VCaP (cell line): Measurements from ENCODE around the gene OR2T33.
"Not testable (repeated sequence)": the region's sequence is repeated elsewhere in the genome, so short reads cannot be mapped to it uniquely, and the experiment has no call there.

Experiments used
- H3K27ac ChIP-seq: fragments of 450-650 bp; 2 replicates; pipeline ENCODE4 v1.5.1; 2017
- TF ChIP-seq, protein P1 (sequence below): fragments of 450-650 bp; conservative IDR thresholded peaks from 2 replicates; pipeline ENCODE4 v1.5.1; 2017; ENCODE audit warnings: mild to moderate bottlenecking, moderate library complexity

The OR2T33 gene, protein sequence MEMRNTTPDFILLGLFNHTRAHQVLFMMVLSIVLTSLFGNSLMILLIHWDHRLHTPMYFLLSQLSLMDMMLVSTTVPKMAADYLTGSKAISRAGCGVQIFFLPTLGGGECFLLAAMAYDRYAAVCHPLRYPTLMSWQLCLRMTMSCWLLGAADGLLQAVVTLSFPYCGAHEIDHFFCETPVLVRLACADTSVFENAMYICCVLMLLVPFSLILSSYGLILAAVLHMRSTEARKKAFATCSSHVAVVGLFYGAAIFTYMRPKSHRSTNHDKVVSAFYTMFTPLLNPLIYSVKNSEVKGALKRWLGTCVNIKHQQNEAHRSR

DNA sequence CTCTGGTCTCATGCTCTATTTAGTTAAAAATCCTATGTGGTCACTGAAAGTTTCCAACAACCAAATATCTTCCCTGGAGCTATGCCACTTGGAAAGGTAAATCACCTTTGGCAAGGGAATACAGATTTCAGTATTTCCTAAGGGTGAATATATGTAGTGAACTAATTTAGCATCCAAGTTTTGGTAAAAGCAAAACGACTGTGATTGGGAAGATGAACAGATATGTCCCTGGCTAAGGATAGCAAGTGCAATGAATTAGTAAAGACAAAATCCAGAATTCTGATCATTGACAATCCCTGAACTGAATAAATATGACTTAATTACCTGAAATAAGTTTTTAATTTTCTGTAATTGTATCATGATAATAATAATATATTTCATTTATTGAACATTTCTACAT, at the start of gene OR2T33:
Gene OR2T33, minus strand, starts transcription at position 101 of the 400 bp plus-strand sequence. CDS start 4,162 bp downstream, outside the sequence.
- H3K27ac ChIP-seq, result no peak within 1 kb of the TSS
- TF ChIP-seq, protein P1, sequence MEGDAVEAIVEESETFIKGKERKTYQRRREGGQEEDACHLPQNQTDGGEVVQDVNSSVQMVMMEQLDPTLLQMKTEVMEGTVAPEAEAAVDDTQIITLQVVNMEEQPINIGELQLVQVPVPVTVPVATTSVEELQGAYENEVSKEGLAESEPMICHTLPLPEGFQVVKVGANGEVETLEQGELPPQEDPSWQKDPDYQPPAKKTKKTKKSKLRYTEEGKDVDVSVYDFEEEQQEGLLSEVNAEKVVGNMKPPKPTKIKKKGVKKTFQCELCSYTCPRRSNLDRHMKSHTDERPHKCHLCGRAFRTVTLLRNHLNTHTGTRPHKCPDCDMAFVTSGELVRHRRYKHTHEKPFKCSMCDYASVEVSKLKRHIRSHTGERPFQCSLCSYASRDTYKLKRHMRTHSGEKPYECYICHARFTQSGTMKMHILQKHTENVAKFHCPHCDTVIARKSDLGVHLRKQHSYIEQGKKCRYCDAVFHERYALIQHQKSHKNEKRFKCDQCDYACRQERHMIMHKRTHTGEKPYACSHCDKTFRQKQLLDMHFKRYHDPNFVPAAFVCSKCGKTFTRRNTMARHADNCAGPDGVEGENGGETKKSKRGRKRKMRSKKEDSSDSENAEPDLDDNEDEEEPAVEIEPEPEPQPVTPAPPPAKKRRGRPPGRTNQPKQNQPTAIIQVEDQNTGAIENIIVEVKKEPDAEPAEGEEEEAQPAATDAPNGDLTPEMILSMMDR, result no peak

DNA sequence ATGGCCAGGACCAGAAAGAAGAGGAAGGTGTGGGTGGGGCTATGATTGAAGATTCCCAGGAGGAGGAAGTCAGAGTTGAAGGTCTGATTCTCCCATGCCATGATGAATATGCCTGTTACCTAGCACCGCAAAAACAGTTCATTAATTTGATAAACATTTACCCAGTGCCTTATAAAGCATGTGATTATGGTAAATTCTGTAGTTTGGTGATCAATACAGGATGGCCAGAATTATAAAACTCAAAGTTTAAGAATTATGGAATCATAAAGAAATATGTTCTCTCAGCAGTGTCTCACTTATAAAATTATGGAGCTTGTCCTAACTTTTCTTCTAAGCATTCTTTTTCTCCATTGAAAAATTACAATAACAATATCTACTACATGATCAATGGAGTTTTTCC, 46.7 kb upstream of the OR2T33 start, which contains the start of gene OR2M7:
Gene OR2M7, minus strand, starts transcription at position 101 of the 400 bp plus-strand sequence. Its CDS starts 0 bp downstream, at position 101.
- TF ChIP-seq, protein P1, result no peak
- H3K27ac ChIP-seq, result no peak within 1 kb of the TSS

GRCh38 chr1:248316796-248317195, 39.0 kb upstream of the OR2T33 start:
- TF ChIP-seq, protein P1, result no peak
- H3K27ac ChIP-seq, result no peak overlapping the region

DNA sequence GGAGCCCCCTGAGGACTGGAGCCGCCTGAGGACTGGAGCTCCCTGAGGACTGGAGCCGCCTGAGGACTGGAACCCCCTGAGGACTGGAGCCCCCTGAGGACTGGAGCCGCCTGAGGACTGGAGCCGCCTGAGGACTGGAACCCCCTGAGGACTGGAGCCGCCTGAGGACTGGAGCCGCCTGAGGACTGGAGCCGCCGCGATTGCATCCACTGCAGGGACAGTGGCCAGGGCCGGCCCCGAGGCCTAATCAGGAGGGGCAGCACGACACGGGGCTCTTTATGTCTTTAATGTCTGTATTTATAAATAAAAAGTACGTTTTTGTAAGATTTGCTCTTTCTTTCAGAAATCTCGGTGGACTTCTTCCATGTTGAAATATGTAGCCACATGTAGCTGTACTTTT, 29.0 kb upstream of the OR2T33 start:
- H3K27ac ChIP-seq, result not testable (repeated sequence)

GRCh38 chr1:248306103-248306502, 28.3 kb upstream of the OR2T33 start:
- TF ChIP-seq, protein P1, result no peak
- H3K27ac ChIP-seq, result no peak overlapping the region

- not testable (repeated sequence) for H3K27ac ChIP-seq
Measured at GRCh38 chr1:248305672-248306071, 27.9 kb upstream of the OR2T33 start.

- TF ChIP-seq, protein P1, result no peak
- H3K27ac ChIP-seq, result no peak within 1 kb of the TSS
Measured at GRCh38 chr1:248303324-248303723, 25.5 kb upstream of the OR2T33 start, which contains the start of gene OR2T12. OR2T12 (minus strand) TSS chr1:248303424; CDS start chr1:248295578, 7,846 bp downstream.

DNA sequence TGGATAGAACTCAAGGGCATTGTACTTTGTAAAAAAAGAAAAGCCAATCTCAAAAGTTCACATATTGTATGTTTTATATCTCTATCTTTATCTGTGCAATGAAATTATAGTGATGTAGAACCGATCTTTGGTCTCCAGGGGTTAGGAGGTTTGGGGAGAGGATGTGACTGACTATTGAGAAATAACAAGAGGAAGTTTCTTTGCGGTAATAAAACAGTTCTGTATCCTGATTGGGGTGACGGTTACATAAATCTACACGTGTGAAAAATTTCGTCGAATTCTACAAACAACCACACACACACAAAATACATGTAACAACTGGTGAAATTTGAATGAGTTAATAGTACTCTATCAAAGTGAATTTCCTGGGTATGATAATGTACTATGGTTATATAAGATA, 10.6 kb upstream of the OR2T33 start:
- no peak overlapping the region for H3K27ac ChIP-seq
- TF ChIP-seq, protein P1, result no peak

DNA sequence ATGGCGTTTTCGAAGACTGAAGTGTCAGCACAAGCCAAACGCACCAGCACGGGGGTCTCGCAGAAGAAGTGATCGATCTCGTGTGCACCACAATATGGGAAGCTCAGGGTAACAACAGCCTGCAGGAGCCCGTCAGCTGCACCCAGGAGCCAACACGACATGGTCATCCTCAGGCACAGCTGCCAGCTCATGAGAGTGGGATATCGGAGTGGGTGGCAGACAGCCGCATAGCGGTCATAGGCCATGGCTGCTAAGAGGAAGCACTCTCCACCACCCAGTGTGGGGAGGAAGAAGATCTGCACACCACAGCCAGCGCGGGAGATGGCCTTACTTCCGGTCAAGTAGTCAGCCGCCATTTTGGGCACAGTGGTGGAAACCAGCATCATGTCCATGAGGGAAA, 4.6 kb downstream of the OR2T33 start:
- not testable (repeated sequence) for H3K27ac ChIP-seq
